COLO829 (cell line): Measurements from ENCODE around the gene TMEM18.
A peak's percentile ranks its signal among the peaks of the same experiment; 100 is the strongest.

Experiments
- DNase-seq: peaks from one replicate; pipeline ENCODE4 v3.0.0; 2012; ENCODE audit warnings: low spot score

TMEM18 gene

DNA sequence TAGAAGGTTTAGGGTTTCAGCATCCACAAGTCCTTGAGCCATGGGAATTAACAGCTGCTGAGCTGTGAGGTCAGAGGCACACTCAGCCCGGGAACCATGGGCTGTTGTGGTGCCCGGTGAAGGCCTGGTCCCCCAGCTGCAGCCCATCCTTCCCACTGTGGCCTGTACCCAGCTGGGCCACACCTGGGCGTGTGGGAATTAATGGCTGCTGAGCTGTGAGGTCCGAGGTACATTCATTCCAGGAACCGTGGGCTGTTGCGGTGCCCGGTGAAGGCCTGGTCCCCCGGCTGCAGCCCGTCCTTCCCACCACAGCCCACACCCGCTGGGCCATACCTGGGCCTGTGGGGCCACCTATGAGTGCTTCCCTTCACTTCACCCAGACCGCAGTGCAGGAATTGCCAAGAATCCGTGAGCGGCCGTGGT lies 25.2 kb downstream of the TMEM18 start:
- no peak for DNase-seq

- no peak for DNase-seq
These were observed 26.6 kb downstream of the TMEM18 start for GRCh38 chr2:650343-651310.

- no peak for DNase-seq
These were observed 27.5 kb downstream of the TMEM18 start for GRCh38 chr2:649426-650342.

GRCh38 chr2:648476-649424 lies 28.5 kb downstream of the TMEM18 start:
- DNase-seq = no peak

- DNase-seq = no peak
These were observed 29.4 kb downstream of the TMEM18 start for GRCh38 chr2:647691-648231.

DNA sequence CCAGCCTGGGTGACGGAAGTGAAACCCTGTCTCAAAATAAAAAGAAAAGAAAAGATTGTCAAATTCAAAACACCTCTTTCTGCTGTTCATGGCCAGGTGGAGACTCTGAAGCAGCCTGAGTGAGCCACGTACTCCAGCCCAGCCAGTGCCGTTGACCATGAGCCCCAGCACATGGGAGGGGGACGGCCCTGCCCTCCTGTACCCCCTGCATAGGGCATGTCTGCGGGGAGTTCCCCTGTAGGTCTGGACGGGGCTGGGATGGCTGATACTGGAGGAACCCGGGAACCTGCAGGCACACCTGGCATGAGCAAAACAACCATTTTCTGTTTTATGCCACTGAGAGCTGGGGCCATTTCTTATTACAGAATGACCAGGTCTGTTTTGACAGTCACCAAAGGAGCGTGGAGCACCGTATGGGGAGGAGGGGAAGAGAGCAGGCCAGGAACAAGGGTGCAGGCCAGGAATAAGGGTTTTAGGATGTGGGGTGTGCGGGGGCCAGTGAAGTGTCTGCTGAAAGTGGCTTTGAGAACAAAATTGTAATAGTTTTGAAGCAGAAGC lies 30.1 kb downstream of the TMEM18 start:
- DNase-seq = no peak

- DNase-seq = no peak
These were observed 32.3 kb downstream of the TMEM18 start for GRCh38 chr2:644871-645270.

GRCh38 chr2:643761-644160 lies 33.4 kb downstream of the TMEM18 start:
- DNase-seq = no peak

DNA sequence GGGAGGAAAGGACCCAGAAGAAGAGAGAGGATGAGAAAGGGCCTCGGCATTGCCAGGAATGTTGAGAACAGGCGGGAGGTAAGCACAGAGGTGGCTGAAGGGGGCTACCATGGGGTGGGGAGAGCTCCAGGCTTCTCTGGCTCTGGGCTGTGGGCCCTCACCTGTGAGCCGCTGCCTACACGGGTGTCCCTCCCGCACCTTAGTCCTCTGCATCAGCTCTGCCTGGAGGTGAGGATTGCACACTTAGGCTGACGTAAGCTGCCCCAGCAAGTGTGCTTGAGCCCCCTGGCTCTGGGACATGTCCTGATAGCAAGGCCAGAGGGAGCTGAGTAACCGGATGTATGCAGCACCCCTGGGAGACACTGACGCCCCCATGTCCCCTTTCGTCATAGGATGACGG lies 33.9 kb downstream of the TMEM18 start:
- no peak for DNase-seq

DNA sequence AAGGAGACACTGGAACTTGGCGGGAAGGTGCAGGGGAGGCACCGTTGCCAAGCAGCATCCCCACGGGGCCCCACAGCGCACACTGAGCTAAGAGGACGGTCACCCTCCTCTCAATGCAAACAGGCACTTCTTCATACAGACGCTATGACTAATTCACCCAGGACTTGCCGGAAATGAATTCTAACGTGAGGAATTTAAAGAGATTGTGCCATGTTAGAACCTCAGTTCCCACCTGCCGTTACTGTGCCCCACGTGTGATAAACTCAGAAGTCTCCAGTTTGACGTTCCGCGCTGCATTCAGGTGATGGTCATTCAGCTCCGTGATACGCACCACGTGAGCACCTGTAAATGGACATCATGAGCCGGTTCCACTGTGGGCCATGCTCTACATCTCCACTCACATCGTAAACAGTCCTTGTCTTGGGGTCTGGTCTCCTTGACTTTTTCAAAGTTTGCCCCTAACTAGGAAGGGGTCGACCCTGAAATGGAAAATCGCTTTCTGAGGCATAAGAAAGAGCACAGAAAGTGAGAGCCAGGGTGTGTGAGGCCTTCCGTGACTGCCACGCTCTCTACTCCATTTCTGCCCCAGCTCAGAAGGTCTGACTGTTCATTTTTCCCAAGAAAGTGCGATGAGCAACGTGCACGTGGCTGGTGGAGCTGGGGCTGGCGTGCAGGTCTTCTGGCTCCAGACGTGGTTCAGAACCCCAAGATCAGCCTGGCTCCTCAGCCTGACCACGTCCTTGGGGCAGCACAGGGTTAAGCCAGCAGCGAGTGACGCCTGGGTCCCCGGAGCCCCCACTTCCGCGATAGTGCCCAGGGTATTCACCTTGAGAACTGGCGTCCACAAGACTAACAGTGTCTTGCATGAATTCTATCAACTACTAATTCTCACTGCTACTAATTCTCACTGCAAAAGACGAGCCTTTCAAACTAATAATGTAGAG lies 35.1 kb downstream of the TMEM18 start:
- DNase-seq = no peak

DNA sequence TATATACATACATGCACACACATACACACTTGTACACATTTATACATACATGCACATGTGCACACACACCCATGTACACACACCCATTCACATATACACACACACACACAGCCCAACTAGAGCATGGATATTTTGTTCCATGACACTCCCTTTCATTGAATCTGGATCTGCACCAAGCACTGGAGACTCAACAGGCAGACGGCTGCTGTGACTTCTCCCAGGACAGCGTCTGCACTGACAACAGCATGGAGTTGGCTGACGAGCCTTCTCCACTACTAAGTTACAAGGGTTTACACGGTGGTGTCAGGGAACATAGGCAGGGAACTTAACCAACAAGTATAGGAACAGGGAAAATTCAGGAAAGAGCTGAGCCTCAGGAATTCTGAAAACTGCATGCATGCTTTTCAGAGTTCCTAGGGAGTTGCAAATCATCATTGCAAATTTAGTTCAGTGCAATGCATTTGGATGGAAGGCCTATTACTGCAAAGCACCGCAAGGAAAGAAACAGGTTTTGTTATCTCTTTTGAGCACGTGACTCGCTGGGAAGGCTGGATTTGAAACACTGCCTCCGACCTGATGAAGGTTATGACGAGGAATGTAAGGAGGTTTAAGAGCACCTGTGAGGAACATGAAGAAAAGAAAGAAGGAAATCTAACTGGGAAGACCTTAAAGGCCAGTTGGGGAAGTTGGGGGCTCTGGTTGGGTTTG lies 35.9 kb downstream of the TMEM18 start:
- DNase-seq = no peak

GRCh38 chr2:639703-640102 lies 37.5 kb downstream of the TMEM18 start:
- no peak for DNase-seq

- no peak for DNase-seq
These were observed 39.4 kb downstream of the TMEM18 start for GRCh38 chr2:637804-638203.

GRCh38 chr2:637406-637776 lies 39.8 kb downstream of the TMEM18 start:
- no peak for DNase-seq

- DNase-seq = peak; percentile 65
These were observed 40.4 kb downstream of the TMEM18 start for GRCh38 chr2:636641-637405.

GRCh38 chr2:635687-636621 lies 41.3 kb downstream of the TMEM18 start:
- DNase-seq = no peak

GRCh38 chr2:634636-635388 lies 42.4 kb downstream of the TMEM18 start:
- DNase-seq = no peak
